ENCODE measurements around the gene FKBP1B.

FKBP1B gene

GRCh38 chr2:24075915-24076848, 26.6 kb downstream of the FKBP1B start, which contains the start of gene SF3B6 (continued):
- TF ChIP-seq ZNF518A (tag by site-specific recombination; conservative IDR thresholded peaks at IDR 0.05; ENCODE audit: low read depth) (peak; percentile 90), ZBTB21 (tag by site-specific recombination; IDR thresholded peaks at IDR 0.05) (peak; percentile 84; the same call in 1 of the 2 replicates), ZNF561 (tag by site-specific recombination; IDR thresholded peaks at IDR 0.05; ENCODE audit: borderline replicate concordance) (no peak; the same call in 1 of the 2 replicates), ZNF341 (tag by site-specific recombination; IDR thresholded peaks at IDR 0.05; ENCODE audit: low read depth) (peak; percentile 92), SP7 (tag by site-specific recombination; IDR thresholded peaks at IDR 0.05) (peak; percentile 81), PRDM10 (tag by site-specific recombination; IDR thresholded peaks at IDR 0.05) (peak; percentile 71), OVOL3 (tag by site-specific recombination; IDR thresholded peaks at IDR 0.05) (0 out of 2 replicates have a peak, but pooled peaks have one; percentile 17), ZNF596 (tag by site-specific recombination; IDR thresholded peaks at IDR 0.05) (no peak), ZNF837 (tag by site-specific recombination; IDR thresholded peaks at IDR 0.05) (no peak), ZNF335 (tag by site-specific recombination; conservative IDR thresholded peaks at IDR 0.05) (peak; percentile 30), ZFP41 (tag by site-specific recombination; IDR thresholded peaks at IDR 0.05; ENCODE audit: borderline replicate concordance) (no peak), ZNF768 (tag by site-specific recombination; IDR thresholded peaks at IDR 0.05) (no peak), BCL11B (tag by site-specific recombination; IDR thresholded peaks at IDR 0.05; ENCODE audit: low read depth) (no peak), EGR2 (tag by site-specific recombination; IDR thresholded peaks at IDR 0.05; ENCODE audit: low read depth) (no peak), ZNF830 (tag by site-specific recombination; IDR thresholded peaks at IDR 0.05; ENCODE audit: low read depth) (no peak), ZBTB20 (tag by site-specific recombination; IDR thresholded peaks at IDR 0.05) (no peak; the same call in none of the 2 replicates), ZNF138 (tag by site-specific recombination; IDR thresholded peaks at IDR 0.05; ENCODE audit: borderline replicate concordance) (no peak), GLIS1 (tag by site-specific recombination; IDR thresholded peaks at IDR 0.05) (no peak), ZNF776 (tag by site-specific recombination; IDR thresholded peaks at IDR 0.05; ENCODE audit: borderline replicate concordance) (no peak), KLF16 (tag by site-specific recombination; IDR thresholded peaks at IDR 0.05) (peak; percentile 81), BCL11A (tag by site-specific recombination; IDR thresholded peaks at IDR 0.05; ENCODE audit: low read depth) (no peak), ZXDB (tag by site-specific recombination; IDR thresholded peaks at IDR 0.05) (peak; percentile 95), KLF8 (tag by site-specific recombination; IDR thresholded peaks at IDR 0.05) (peak; percentile 95), ZNF76 (tag by site-specific recombination; IDR thresholded peaks at IDR 0.05; ENCODE audit: borderline replicate concordance, low read depth) (0 out of 2 replicates have a peak, but pooled peaks have one; percentile 43), ZNF324 (tag by site-specific recombination; IDR thresholded peaks at IDR 0.05) (peak; percentile 80), ZNF501 (tag by site-specific recombination; IDR thresholded peaks at IDR 0.05) (peak; percentile 85), ZNF510 (tag by site-specific recombination; IDR thresholded peaks at IDR 0.05; ENCODE audit: insufficient replicate concordance) (no peak), INSM2 (tag by site-specific recombination; IDR thresholded peaks at IDR 0.05) (peak; percentile 50; the same call in 1 of the 2 replicates), ZNF629 (tag by site-specific recombination; IDR thresholded peaks at IDR 0.05) (peak; percentile 95), FEZF1 (tag by site-specific recombination; IDR thresholded peaks at IDR 0.05) (0 out of 2 replicates have a peak, but pooled peaks have one; percentile 14)

Measured in HEK293 (cell line).